Left lung (tissue), 10 donors: ENCODE data around the gene POT1. TPM values are rescaled to one million over a fixed set of nuclear protein-coding genes. Genes with fewer than 3 reads are reported as not detected.

Experiments used
- ATAC-seq: fragments of 200-7000 bp; cut with Tn5 transposase; one replicate; pipeline ENCODE4 v1.9.1; 2020; ENCODE audit warnings: moderate library complexity
- DNase-seq, 4 donors: peaks; one replicate each; pipeline ENCODE4 v3.0.0-alpha.2; 2013 to 2020
- H3K27ac ChIP-seq, 2 donors: fragments of 200-600 bp; sonication (generic) in 1 of 2; one replicate each; pipeline versions ENCODE4 v1.5.0 to v1.8.0; 2020 to 2021
- H3K27me3 ChIP-seq, 2 donors: fragments of 200-600 bp; sonication (generic) in 1 of 2; one replicate each; pipeline versions ENCODE4 v1.5.0 to v1.8.0; 2020 to 2021
- H3K36me3 ChIP-seq, 2 donors: fragments of 200-600 bp; sonication (generic) in 1 of 2; one replicate each; pipeline versions ENCODE4 v1.5.0 to v1.8.0; 2020 to 2021
- H3K4me1 ChIP-seq, 2 donors: fragments of 200-600 bp; one replicate each; pipeline ENCODE4 v1.8.0; 2021
- H3K4me3 ChIP-seq, 2 donors: fragments of 200-600 bp; sonication (generic) in 1 of 2; one replicate each; pipeline versions ENCODE4 v1.5.0 to v1.8.0; 2020 to 2021; ENCODE audit warnings: mild to moderate bottlenecking in 1 of 2
- H3K9me3 ChIP-seq, 2 donors: fragments of 200-600 bp; sonication (generic) in 1 of 2; one replicate each; pipeline versions ENCODE4 v1.5.0 to v1.8.0; 2020 to 2021
- intact Hi-C, 2 donors: fragments of 100-400 bp; cut with DNase I; formaldehyde crosslinking; loops; one replicate each; pipeline versions ENCODE4 v1.11.2 to v1.14.2; 2022
- polyA plus RNA-seq, 6 donors: library from polyadenylated mRNA; unstranded; fragments of 120-200 nt; gene quantifications; one replicate each; pipeline ENCODE4 v1.2.1, GENCODE V29; 2013; ENCODE audit not compliant: insufficient read length in 6 of 6
- total RNA-seq, 2 donors: library from RNA; stranded (reverse); fragmentation: NEBNext Ultra II Directional; extraction: Animal tissue kit (Norgen Biotek cat#: 25700); gene quantifications; one replicate each; pipeline ENCODE4 v1.2.1, GENCODE V29; 2021
- TF ChIP-seq, protein P1 (sequence below), 2 donors: fragments of 200-600 bp; sonication (generic) in 1 of 2; IDR thresholded peaks; one replicate each; pipeline versions ENCODE4 v1.5.0 to v1.8.0; 2021; ENCODE audit warnings: antibody characterized with exemption in 2 of 2
- donor health status: DM: no; HTN: yes; CAD: no.
- donor health status: DM: no; HTN: no; CAD: no.

POT1 gene
- total and polyA plus RNA-seq, 8 donors = 16.2 to 55.4 (median 39.6) TPM

GRCh38 chr7:124930173-124930623 is 573 bp upstream of the POT1 start:
- Histone ChIP-seq H3K4me1 (peaks cover 10 to 11% of the 10 kb centered on the region in 2 donors), H3K9me3 (no peaks in the 10 kb centered on the region), H3K36me3 (no peaks in the 10 kb centered on the region), H3K4me3 (peak overlapping the region; percentile 64 to 66), H3K27me3 (no peaks in the 10 kb centered on the region), H3K27ac (peak overlapping the region; percentile 73 to 90)
- TF ChIP-seq, protein P1, sequence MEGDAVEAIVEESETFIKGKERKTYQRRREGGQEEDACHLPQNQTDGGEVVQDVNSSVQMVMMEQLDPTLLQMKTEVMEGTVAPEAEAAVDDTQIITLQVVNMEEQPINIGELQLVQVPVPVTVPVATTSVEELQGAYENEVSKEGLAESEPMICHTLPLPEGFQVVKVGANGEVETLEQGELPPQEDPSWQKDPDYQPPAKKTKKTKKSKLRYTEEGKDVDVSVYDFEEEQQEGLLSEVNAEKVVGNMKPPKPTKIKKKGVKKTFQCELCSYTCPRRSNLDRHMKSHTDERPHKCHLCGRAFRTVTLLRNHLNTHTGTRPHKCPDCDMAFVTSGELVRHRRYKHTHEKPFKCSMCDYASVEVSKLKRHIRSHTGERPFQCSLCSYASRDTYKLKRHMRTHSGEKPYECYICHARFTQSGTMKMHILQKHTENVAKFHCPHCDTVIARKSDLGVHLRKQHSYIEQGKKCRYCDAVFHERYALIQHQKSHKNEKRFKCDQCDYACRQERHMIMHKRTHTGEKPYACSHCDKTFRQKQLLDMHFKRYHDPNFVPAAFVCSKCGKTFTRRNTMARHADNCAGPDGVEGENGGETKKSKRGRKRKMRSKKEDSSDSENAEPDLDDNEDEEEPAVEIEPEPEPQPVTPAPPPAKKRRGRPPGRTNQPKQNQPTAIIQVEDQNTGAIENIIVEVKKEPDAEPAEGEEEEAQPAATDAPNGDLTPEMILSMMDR (IDR thresholded peaks at IDR 0.05) = no peak
- DNase-seq (no peak), ATAC-seq (no peak)
- intact Hi-C loops = no loop called here

- H3K4me3 ChIP-seq = no peak overlapping the region
- intact Hi-C loops = no loop called here
- no peaks in the 10 kb centered on the region for H3K27me3 ChIP-seq
- ATAC-seq = no peak
- DNase-seq = no peak
- TF ChIP-seq, protein P1 (IDR thresholded peaks at IDR 0.05) = no peak
- no peaks in the 10 kb centered on the region for H3K36me3 ChIP-seq
- peaks cover 10 to 11% of the 10 kb centered on the region in 2 donors for H3K4me1 ChIP-seq
- no peaks in the 10 kb centered on the region for H3K9me3 ChIP-seq
- no peak overlapping the region for H3K27ac ChIP-seq
These were observed 4.7 kb downstream of the POT1 start for GRCh38 chr7:124924906-124925305.

DNA sequence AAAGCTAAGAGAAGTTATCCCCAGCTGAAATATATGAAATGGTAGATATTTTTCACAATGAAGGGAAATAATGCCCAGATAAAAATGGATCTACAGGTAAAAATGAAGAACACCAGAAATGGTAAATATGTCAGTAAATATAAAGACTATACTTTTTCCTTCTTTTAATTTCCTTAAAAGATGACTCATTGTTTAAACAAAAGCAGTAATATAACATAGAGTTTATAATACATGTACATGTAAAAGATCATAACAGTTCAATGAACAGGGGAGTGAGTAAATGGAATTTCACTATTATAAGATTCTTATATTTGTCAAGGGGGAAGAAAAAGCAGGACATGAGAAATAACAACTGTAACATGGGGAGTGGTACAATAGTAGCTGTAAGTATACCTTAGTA is 7.4 kb downstream of the POT1 start:
- H3K27ac ChIP-seq = no peak overlapping the region
- no peak for ATAC-seq
- H3K27me3 ChIP-seq = no peaks in the 10 kb centered on the region
- intact Hi-C loops = no loop called here
- no peak for DNase-seq
- H3K9me3 ChIP-seq = no peaks in the 10 kb centered on the region
- H3K4me1 ChIP-seq = no peaks in the 10 kb centered on the region
- H3K4me3 ChIP-seq = no peak overlapping the region
- no peaks in the 10 kb centered on the region for H3K36me3 ChIP-seq
- TF ChIP-seq, protein P1 (IDR thresholded peaks at IDR 0.05) = no peak

DNA sequence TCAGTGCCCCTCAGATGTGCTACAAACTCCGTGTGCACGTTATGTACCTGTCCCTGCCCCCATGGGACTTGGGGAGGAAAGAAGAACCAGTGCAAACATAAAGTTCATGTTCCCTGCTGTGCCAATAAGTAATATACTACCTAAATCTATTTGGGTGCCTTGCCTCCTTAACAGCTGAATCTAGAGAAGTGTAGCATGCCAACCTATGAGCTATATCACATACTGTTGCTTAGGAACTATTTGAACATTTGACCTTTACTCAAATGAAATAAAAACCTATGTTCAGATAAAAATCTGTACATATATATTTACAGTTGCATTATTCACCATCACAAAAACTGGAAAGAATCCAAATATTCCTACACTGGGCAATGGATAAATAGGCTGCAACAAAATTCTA is 9.8 kb downstream of the POT1 start:
- no peaks in the 10 kb centered on the region for H3K27me3 ChIP-seq
- H3K9me3 ChIP-seq = no peaks in the 10 kb centered on the region
- H3K4me1 ChIP-seq = no peaks in the 10 kb centered on the region
- H3K4me3 ChIP-seq = no peak overlapping the region
- DNase-seq (no peak), ATAC-seq (no peak)
- intact Hi-C loops = no loop called here
- H3K36me3 ChIP-seq = no peaks in the 10 kb centered on the region
- H3K27ac ChIP-seq = no peak overlapping the region
- TF ChIP-seq, protein P1 (IDR thresholded peaks at IDR 0.05) = no peak

GRCh38 chr7:124918662-124919061 is 11.0 kb downstream of the POT1 start:
- H3K4me1 ChIP-seq = no peaks in the 10 kb centered on the region
- DNase-seq (no peak), ATAC-seq (no peak)
- intact Hi-C loops = no loop called here
- peaks cover 0 to under 1% of the 10 kb centered on the region in 2 donors for H3K36me3 ChIP-seq
- H3K4me3 ChIP-seq = no peak overlapping the region
- no peaks in the 10 kb centered on the region for H3K27me3 ChIP-seq
- H3K9me3 ChIP-seq = no peaks in the 10 kb centered on the region
- H3K27ac ChIP-seq = no peak overlapping the region
- TF ChIP-seq, protein P1 (IDR thresholded peaks at IDR 0.05) = no peak
